SK-N-SH treated with all-trans-retinoic acid at 6 μM for 48 hours (cell line): Measurements from ENCODE around the gene SUV39H2.

Experiments
- ATAC-seq: fragments of 200-7000 bp; cut with Tn5 transposase; 3 replicates; pipeline ENCODE4 v1.9.1; 2020; ENCODE audit warnings: mild to moderate bottlenecking, moderate library complexity
- ARNTL ChIP-seq: fragments of 450-650 bp; formaldehyde crosslinking; IDR thresholded peaks from 2 replicates; pipeline ENCODE4 v1.5.0; 2020; ENCODE audit warnings: low read depth, mild to moderate bottlenecking, moderate library complexity, borderline replicate concordance
- BACH2 ChIP-seq: fragments of 250-450 bp; sonication (Bioruptor Pico); IDR thresholded peaks from 2 replicates; pipeline ENCODE4 v1.9.0; 2021; ENCODE audit warnings: mild to moderate bottlenecking, borderline replicate concordance
- CREB5 ChIP-seq: fragments of 250-450 bp; sonication (Bioruptor Pico); IDR thresholded peaks from 2 replicates; pipeline ENCODE4 v1.5.1; 2020; ENCODE audit warnings: low read depth, mild to moderate bottlenecking, moderate library complexity
- CSDC2 ChIP-seq: fragments of 250-450 bp; sonication (Bioruptor Pico); IDR thresholded peaks from 2 replicates; pipeline ENCODE4 v1.5.0; 2020; ENCODE audit warnings: mild to moderate bottlenecking, moderate library complexity
- CSRNP3 ChIP-seq: fragments of 250-450 bp; sonication (Bioruptor Pico); IDR thresholded peaks from 2 replicates; pipeline ENCODE4 v1.5.1; 2021; ENCODE audit warnings: mild to moderate bottlenecking, moderate library complexity
- ESRRG ChIP-seq: fragments of 250-450 bp; sonication (Bioruptor Pico); IDR thresholded peaks from 2 replicates; pipeline ENCODE4 v1.6.1; 2021; ENCODE audit warnings: mild to moderate bottlenecking
- GLIS3 ChIP-seq: fragments of 250-450 bp; sonication (Bioruptor Pico); IDR thresholded peaks from 2 replicates; pipeline ENCODE4 v1.5.0; 2020; ENCODE audit warnings: mild to moderate bottlenecking, moderate library complexity
- ISL1 ChIP-seq: fragments of 250-450 bp; sonication (Bioruptor Pico); IDR thresholded peaks from 2 replicates; pipeline ENCODE4 v2.1.2; 2022; ENCODE audit warnings: mild to moderate bottlenecking, moderate library complexity
- OSR1 ChIP-seq: fragments of 250-450 bp; sonication (Bioruptor Pico); IDR thresholded peaks from 2 replicates; pipeline ENCODE4 v1.8.0; 2022; ENCODE audit warnings: moderate library complexity, mild to moderate bottlenecking, inconsistent platforms
- POU6F1 ChIP-seq: fragments of 250-450 bp; sonication (Bioruptor Pico); IDR thresholded peaks from 2 replicates; pipeline ENCODE4 v1.8.0; 2021; ENCODE audit warnings: low read depth, mild to moderate bottlenecking, moderate library complexity, borderline replicate concordance
- PPARA ChIP-seq: fragments of 250-450 bp; sonication (Bioruptor Pico); IDR thresholded peaks from 2 replicates; pipeline ENCODE4 v1.5.0; 2020; ENCODE audit warnings: mild to moderate bottlenecking, borderline replicate concordance
- RARB ChIP-seq: fragments of 250-450 bp; sonication (Bioruptor Pico); IDR thresholded peaks from 2 replicates; pipeline ENCODE4 v1.8.0; 2021; ENCODE audit warnings: mild to moderate bottlenecking, moderate library complexity
- SNAI2 ChIP-seq: fragments of 250-450 bp; sonication (Bioruptor Pico); IDR thresholded peaks from 2 replicates; pipeline ENCODE4 v1.5.0; 2020; ENCODE audit warnings: mild to moderate bottlenecking, moderate library complexity
- TOX ChIP-seq: fragments of 250-450 bp; sonication (Bioruptor Pico); IDR thresholded peaks from 2 replicates; pipeline ENCODE4 v1.8.0; 2021; ENCODE audit warnings: mild to moderate bottlenecking, moderate library complexity, borderline replicate concordance
- TSHZ2 ChIP-seq: fragments of 250-450 bp; sonication (Bioruptor Pico); IDR thresholded peaks from 2 replicates; pipeline ENCODE4 v1.5.0; 2020; ENCODE audit warnings: mild to moderate bottlenecking, moderate library complexity
- ZC3H10 ChIP-seq: fragments of 250-450 bp; sonication (Bioruptor Pico); IDR thresholded peaks from 2 replicates; pipeline ENCODE4 v1.5.1; 2021; ENCODE audit warnings: mild to moderate bottlenecking, moderate library complexity
- ZFP3 ChIP-seq: fragments of 250-450 bp; sonication (Bioruptor Pico); IDR thresholded peaks from 2 replicates; pipeline ENCODE4 v1.5.0; 2020; ENCODE audit warnings: mild to moderate bottlenecking, moderate library complexity
- ZFP30 ChIP-seq: fragments of 450-650 bp; formaldehyde crosslinking; IDR thresholded peaks from 2 replicates; pipeline ENCODE4 v1.5.0; 2022; ENCODE audit warnings: mild to moderate bottlenecking, moderate library complexity
- ZNF565 ChIP-seq: fragments of 450-650 bp; formaldehyde crosslinking; conservative IDR thresholded peaks from 2 replicates; pipeline ENCODE4 v1.5.0; 2020; ENCODE audit warnings: low read depth, mild to moderate bottlenecking, moderate library complexity
- ZNF70 ChIP-seq: fragments of 450-650 bp; formaldehyde crosslinking; IDR thresholded peaks from 2 replicates; pipeline ENCODE4 v1.5.0; 2020; ENCODE audit warnings: mild to moderate bottlenecking, moderate library complexity
- ZNF8 ChIP-seq: fragments of 450-650 bp; formaldehyde crosslinking; IDR thresholded peaks from 2 replicates; pipeline ENCODE4 v1.5.0; 2020; ENCODE audit warnings: mild to moderate bottlenecking, moderate library complexity

Gene SUV39H2

GRCh38 chr10:14910953-14911352 is 32.3 kb downstream of the SUV39H2 start (continued):
- TF ChIP-seq POU6F1 (CRISPR knock-in tag) (no peak), ZNF565 (no peak), ISL1 (no peak), ZFP3 (CRISPR knock-in tag) (no peak), BACH2 (CRISPR knock-in tag) (no peak), ZNF8 (CRISPR knock-in tag) (no peak), CREB5 (CRISPR knock-in tag) (no peak), ZFP30 (no peak)

- no peak for ATAC-seq
- TF ChIP-seq BACH2 (CRISPR knock-in tag): no peak
- TF ChIP-seq CSDC2: no peak
- no peak for TF ChIP-seq PPARA (CRISPR knock-in tag)
- no peak for TF ChIP-seq CSRNP3
- TF ChIP-seq ZFP30: no peak
- TF ChIP-seq ZNF8 (CRISPR knock-in tag): no peak
- no peak for TF ChIP-seq CREB5 (CRISPR knock-in tag)
- no peak for TF ChIP-seq ZFP3 (CRISPR knock-in tag)
- TF ChIP-seq RARB (CRISPR knock-in tag): no peak
- no peak for TF ChIP-seq POU6F1 (CRISPR knock-in tag)
- TF ChIP-seq ARNTL (CRISPR knock-in tag): no peak
- no peak for TF ChIP-seq OSR1 (CRISPR knock-in tag)
- no peak for TF ChIP-seq ESRRG
- TF ChIP-seq ISL1: no peak
- no peak for TF ChIP-seq SNAI2 (CRISPR knock-in tag)
- TF ChIP-seq TSHZ2 (CRISPR knock-in tag): no peak
- TF ChIP-seq GLIS3: no peak
These were observed 33.1 kb downstream of the SUV39H2 start for GRCh38 chr10:14911801-14912200.

GRCh38 chr10:14916600-14916999 is 37.9 kb downstream of the SUV39H2 start:
- no peak for TF ChIP-seq ZNF565
- TF ChIP-seq RARB (CRISPR knock-in tag): no peak
- ATAC-seq: no peak

- ATAC-seq: no peak
- no peak for TF ChIP-seq TOX (CRISPR knock-in tag)
- no peak for TF ChIP-seq ZNF565
- TF ChIP-seq ISL1: no peak
- no peak for TF ChIP-seq TSHZ2 (CRISPR knock-in tag)
- no peak for TF ChIP-seq ZNF70 (CRISPR knock-in tag)
- TF ChIP-seq ZC3H10 (CRISPR knock-in tag): no peak
- TF ChIP-seq CSRNP3: no peak
- TF ChIP-seq CSDC2: no peak
These were observed 39.2 kb downstream of the SUV39H2 start for GRCh38 chr10:14917827-14918226.
